Sigmoid colon (tissue), 7 donors: ENCODE data around the gene TGFBR3L. TPM values are rescaled to one million over a fixed set of nuclear protein-coding genes. Genes with fewer than 3 reads are reported as not detected.

Source experiments
- DNase-seq: peaks from one replicate; pipeline ENCODE4 v3.0.0-alpha.2; 2019
- H3K27ac ChIP-seq, 4 donors: fragments of 200-600 bp; sonication (generic); one replicate each; pipeline ENCODE4 v1.5.1; 2016 to 2019; ENCODE audit warnings: mild to moderate bottlenecking in 1 of 4
- H3K27me3 ChIP-seq, 3 donors: fragments of 200-600 bp; sonication (generic); one replicate each; pipeline ENCODE4 v1.5.1; 2019; ENCODE audit warnings: mild to moderate bottlenecking in 1 of 3
- H3K36me3 ChIP-seq, 4 donors: fragments of 200-600 bp; sonication (generic); one replicate each; pipeline ENCODE4 v1.5.1; 2016 to 2019
- H3K4me1 ChIP-seq, 4 donors: fragments of 200-600 bp; sonication (generic); one replicate each; pipeline ENCODE4 v1.5.1; 2017 to 2019
- H3K4me3 ChIP-seq, 4 donors: fragments of 200-600 bp; sonication (generic); one replicate each; pipeline ENCODE4 v1.5.1; 2017 to 2019; ENCODE audit warnings: mild to moderate bottlenecking in 2 of 4, moderate library complexity in 1 of 4
- H3K9me3 ChIP-seq, 4 donors: fragments of 200-600 bp in 3 of 4; sonication (generic) in 3 of 4; one replicate each; pipeline versions ENCODE4 v1.5.1 to v1.6.1; 2013 to 2019
- CTCF ChIP-seq, 4 experiments: fragments of 450-650 bp in 3 of 4; fragments of 200-600 bp in 1 of 4; IDR thresholded peaks; one replicate each; pipeline ENCODE4 v1.5.1; 2016 to 2019; ENCODE audit warnings: antibody characterized with exemption in 4 of 4, mild to moderate bottlenecking in 3 of 4, moderate library complexity in 2 of 4
- EP300 ChIP-seq, 4 donors: sonication (generic); formaldehyde crosslinking; IDR thresholded peaks; one replicate each; pipeline ENCODE4 v1.6.1; 2017; ENCODE audit warnings: antibody characterized with exemption in 4 of 4
- POLR2A ChIP-seq, 2 donors: fragments of 450-650 bp; IDR thresholded peaks; one replicate each; pipeline ENCODE4 v1.6.1; 2016; ENCODE audit warnings: antibody characterized with exemption in 2 of 2, mild to moderate bottlenecking in 2 of 2, moderate library complexity in 2 of 2
- POLR2AphosphoS5 ChIP-seq, 4 donors: sonication (generic); formaldehyde crosslinking; IDR thresholded peaks; one replicate each; pipeline ENCODE4 v1.6.1; 2017; ENCODE audit warnings: antibody characterized with exemption in 4 of 4
- WGBS, 2 donors: extraction: QIAGEN DNeasy Blood & Tissue Kit; methylation state at CpG; one replicate each; pipeline ENCODE4 v1.1.7; 2013; 5-methylcytosine and 5-hydroxymethylcytosine counted together
- intact Hi-C: fragments of 100-400 bp; cut with DNase I; formaldehyde crosslinking; loops from one replicate; pipeline ENCODE4 v1.15.1; 2023
- polyA plus RNA-seq, 3 donors: library from polyadenylated mRNA; stranded (reverse); fragments of 200-250 nt; gene quantifications; one replicate each; pipeline ENCODE4 v1.2.3, GENCODE V29; 2013
- total RNA-seq, 4 donors: library from RNA; depleted of rRNA; stranded (reverse); fragments of >200 nt; gene quantifications; one replicate each; pipeline ENCODE4 v1.1.0, GENCODE V29; 2016
- donor health status: healthy with polysubstance abuse.
- donor health status: Bipolar disorder and iron deficiency.
- donor health status: healthy.

The TGFBR3L gene
- total and polyA plus RNA-seq, 7 donors, result 1.8 TPM; not detected in 6

GRCh38 chr19:7905859-7906258 lies 8.8 kb upstream of the TGFBR3L start:
- Histone ChIP-seq H3K27ac (no peak overlapping the region), H3K4me1 (peaks cover 0 to 47% (median 44%) of the 10 kb centered on the region in 4 donors), H3K27me3 (no peaks in the 10 kb centered on the region), H3K36me3 (peaks cover 12 to 42% (median 25%) of the 10 kb centered on the region in 4 donors), H3K9me3 (no peaks in the 10 kb centered on the region), H3K4me3 (no peak overlapping the region)
- intact Hi-C loops, result loop anchor here (2.0 kb wide), 1 partner anchor 15 kb away; the partner anchor contains the start of gene SNAPC2
- no peak for TF ChIP-seq CTCF (IDR thresholded peaks at IDR 0.05)
- no peak for TF ChIP-seq EP300 (IDR thresholded peaks at IDR 0.05)
- no peak for TF ChIP-seq POLR2AphosphoS5 (IDR thresholded peaks at IDR 0.05)
- no peak for TF ChIP-seq POLR2A (IDR thresholded peaks at IDR 0.05)
- no peak for DNase-seq
- WGBS, 2 donors, result 87 to 92% methylated on average over 10 of the region's 10 CpGs

DNA sequence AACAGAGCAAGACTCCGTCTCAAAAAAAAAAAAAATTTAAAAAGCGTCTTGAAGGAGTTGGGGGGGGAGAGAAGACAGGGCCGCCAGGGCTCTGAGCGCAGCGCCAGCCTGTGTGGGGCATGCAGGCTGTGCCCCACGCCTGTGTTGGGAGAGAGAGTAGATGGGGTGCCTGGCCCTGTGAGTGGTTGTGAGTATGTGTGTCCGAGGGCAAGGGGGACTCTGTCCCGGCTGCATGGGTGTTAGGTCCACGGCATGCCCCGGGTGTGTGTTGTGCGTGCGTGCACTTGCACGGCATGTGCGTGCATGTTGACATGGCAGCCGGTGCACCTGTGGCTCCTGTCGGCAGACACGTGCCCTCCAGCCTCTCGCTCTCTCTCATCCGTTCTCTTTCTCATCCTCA lies 7.5 kb upstream of the TGFBR3L start:
- WGBS, 2 donors, result 94 to 96% methylated on average over 19 of the region's 19 CpGs
- no peak for DNase-seq
- Histone ChIP-seq H3K4me3 (no peak overlapping the region), H3K36me3 (peaks cover 25 to 55% (median 38%) of the 10 kb centered on the region in 4 donors), H3K27ac (no peak overlapping the region), H3K4me1 (peaks cover 0 to 47% (median 44%) of the 10 kb centered on the region in 4 donors), H3K9me3 (no peaks in the 10 kb centered on the region), H3K27me3 (no peaks in the 10 kb centered on the region)
- intact Hi-C loops, result no loop called here
- TF ChIP-seq EP300 (IDR thresholded peaks at IDR 0.05), result no peak
- TF ChIP-seq POLR2AphosphoS5 (IDR thresholded peaks at IDR 0.05), result no peak
- TF ChIP-seq CTCF (IDR thresholded peaks at IDR 0.05), result no peak

GRCh38 chr19:7907544-7907943 lies 7.1 kb upstream of the TGFBR3L start:
- 92% methylated on average over 11 of the region's 11 CpGs for WGBS, 2 donors
- no peak for DNase-seq
- Histone ChIP-seq H3K36me3 (peaks cover 29 to 59% (median 42%) of the 10 kb centered on the region in 4 donors), H3K27me3 (no peaks in the 10 kb centered on the region), H3K27ac (no peak overlapping the region), H3K9me3 (no peaks in the 10 kb centered on the region), H3K4me1 (peaks cover 0 to 45% (median 43%) of the 10 kb centered on the region in 4 donors), H3K4me3 (no peak overlapping the region)
- TF ChIP-seq EP300 (IDR thresholded peaks at IDR 0.05) (no peak), POLR2AphosphoS5 (IDR thresholded peaks at IDR 0.05) (no peak), CTCF (IDR thresholded peaks at IDR 0.05) (no peak), POLR2A (IDR thresholded peaks at IDR 0.05) (no peak)
- intact Hi-C loops, result no loop called here

GRCh38 chr19:7908078-7908699 lies 6.4 kb upstream of the TGFBR3L start:
- intact Hi-C loops, result no loop called here
- Histone ChIP-seq H3K9me3 (no peaks in the 10 kb centered on the region), H3K27ac (no peak overlapping the region), H3K4me3 (no peak overlapping the region), H3K36me3 (peaks cover 35 to 65% (median 46%) of the 10 kb centered on the region in 4 donors), H3K27me3 (no peaks in the 10 kb centered on the region), H3K4me1 (peaks cover 0 to 38% (median 36%) of the 10 kb centered on the region in 4 donors)
- WGBS, 2 donors, result 84 to 85% methylated on average over 14 of the region's 14 CpGs
- DNase-seq, result no peak
- TF ChIP-seq POLR2AphosphoS5 (IDR thresholded peaks at IDR 0.05) (no peak), CTCF (IDR thresholded peaks at IDR 0.05) (no peak), POLR2A (IDR thresholded peaks at IDR 0.05) (no peak), EP300 (IDR thresholded peaks at IDR 0.05) (no peak)
